B cell (primary cell): Measurements from ENCODE around the gene RNF183. TPM values are rescaled to one million over a fixed set of nuclear protein-coding genes. Genes with fewer than 3 reads are reported as not detected.
A peak's percentile ranks its signal among the peaks of the same experiment; 100 is the strongest.

Source experiments
- ATAC-seq: fragments of 200-7000 bp; cut with Tn5 transposase; one replicate; pipeline ENCODE4 v1.10.0; 2021; ENCODE audit warnings: low read depth, mild to moderate bottlenecking, moderate number of reproducible peaks, moderate library complexity
- CTCF ChIA-PET: fragments of 350-600 bp; sonication (Branson Sonifier 250); formaldehyde crosslinking; loops from one replicate; lab custom pipeline; 2021; ENCODE audit warnings: antibody characterized with exemption, inconsistent platforms; lab: Charles Lee
- POLR2A ChIA-PET: fragments of 350-600 bp; sonication (Branson Sonifier 250); formaldehyde crosslinking; loops from one replicate; lab custom pipeline; 2021; ENCODE audit warnings: antibody characterized with exemption; lab: Charles Lee
- DNase-seq: peaks from one replicate; pipeline ENCODE4 v3.0.0; 2013
- H2AFZ ChIP-seq: 2 replicates; pipeline ENCODE4 v1.6.1; 2012; ENCODE audit warnings: mild to moderate bottlenecking, low read depth, low read length; ENCODE audit not compliant: insufficient read depth, poor library complexity, severe bottlenecking
- H3K27ac ChIP-seq, 2 donors: 1 replicate in 1 of 2; 2 replicates in 1 of 2; pipeline ENCODE4 v1.5.1; 2012 to 2013; ENCODE audit warnings: low read length in 2 of 2, mild to moderate bottlenecking in 2 of 2, moderate library complexity in 1 of 2
- H3K27me3 ChIP-seq, 4 experiments: fragments of 200-600 bp in 1 of 4; sonication (generic) in 1 of 4; replicated peaks in 1 of 4; 1 replicate in 2 of 4; 2 replicates in 2 of 4; pipeline versions ENCODE4 v1.6.1 to v1.7.0; 2013 to 2016; ENCODE audit warnings: low read length in 3 of 4, mild to moderate bottlenecking in 2 of 4, mixed read lengths in 1 of 4, moderate library complexity in 1 of 4; ENCODE audit not compliant: insufficient read depth in 4 of 4, control insufficient read depth in 3 of 4; ENCODE audit errors: control extremely low read depth in 1 of 4
- H3K36me3 ChIP-seq, 2 experiments: replicated peaks in 1 of 2; 1 replicate in 1 of 2; 2 replicates in 1 of 2; pipeline versions ENCODE4 v1.6.1 to v1.7.1; 2013; ENCODE audit warnings: low read length in 1 of 2; ENCODE audit not compliant: insufficient read depth in 2 of 2, control insufficient read depth in 1 of 2; ENCODE audit errors: control extremely low read depth in 1 of 2, extremely low read depth in 1 of 2
- H3K4me1 ChIP-seq, 2 donors: fragments of 200-600 bp in 1 of 2; sonication (generic) in 1 of 2; 1 replicate in 1 of 2; 2 replicates in 1 of 2; pipeline versions ENCODE4 v1.5.1 to v1.6.1; 2013 to 2017; ENCODE audit warnings: low read length in 2 of 2; ENCODE audit not compliant: control insufficient read depth in 2 of 2, insufficient read depth in 2 of 2
- H3K4me2 ChIP-seq: replicated peaks from 2 replicates; pipeline ENCODE3; 2012; ENCODE audit warnings: mild to moderate bottlenecking, low read depth, low read length; ENCODE audit not compliant: poor library complexity, severe bottlenecking
- H3K4me3 ChIP-seq, 5 experiments: fragments of 200-600 bp in 1 of 5; sonication (generic) in 1 of 5; 1 replicate in 3 of 5; 2 replicates in 2 of 5; pipeline versions ENCODE4 v1.5.1 to v1.7.0; 2011 to 2016; ENCODE audit warnings: low read length in 4 of 5, mild to moderate bottlenecking in 4 of 5, low read depth in 2 of 5, control low read depth in 1 of 5, moderate library complexity in 1 of 5; ENCODE audit not compliant: insufficient read depth in 1 of 5; ENCODE audit errors: control extremely low read depth in 1 of 5, extremely low read depth in 1 of 5
- H3K79me2 ChIP-seq: fragments of 200-600 bp; sonication (generic); one replicate; pipeline ENCODE4 v1.6.0; 2016; ENCODE audit warnings: low read length; ENCODE audit not compliant: control insufficient read depth, insufficient read depth
- H3K9ac ChIP-seq: fragments of 200-600 bp; sonication (generic); 2 replicates; pipeline ENCODE4 v1.6.1; 2017; ENCODE audit warnings: mild to moderate bottlenecking, low read length, moderate library complexity
- H3K9me3 ChIP-seq, 3 donors: one replicate each; pipeline versions ENCODE4 v1.6.1 to v1.7.1; 2013; ENCODE audit warnings: low read length in 2 of 3; ENCODE audit not compliant: control insufficient read depth in 2 of 3, insufficient read depth in 1 of 3; ENCODE audit errors: control extremely low read depth in 1 of 3
- H4K20me1 ChIP-seq: 2 replicates; pipeline ENCODE4 v1.6.0; 2012; ENCODE audit warnings: mild to moderate bottlenecking, low read length; ENCODE audit not compliant: insufficient read depth, control insufficient read depth, poor library complexity, severe bottlenecking
- H3K27ac Mint-ChIP-seq: one replicate; pipeline ENCODE4 v1.8.0; 2021; ENCODE audit warnings: mixed read lengths
- H3K27me3 Mint-ChIP-seq: one replicate; pipeline ENCODE4 v1.8.0; 2021; ENCODE audit warnings: mixed read lengths
- H3K4me1 Mint-ChIP-seq: one replicate; pipeline ENCODE4 v1.8.0; 2021; ENCODE audit warnings: mixed read lengths
- H3K4me3 Mint-ChIP-seq: one replicate; pipeline ENCODE4 v1.8.0; 2021; ENCODE audit warnings: mixed read lengths
- H3K9me3 Mint-ChIP-seq: one replicate; pipeline ENCODE4 v1.8.0; 2022; ENCODE audit warnings: mixed read lengths; ENCODE audit not compliant: insufficient read depth
- CTCF ChIP-seq: fragments of 200-600 bp; IDR thresholded peaks from one replicate; pipeline ENCODE4 v1.8.0; 2022; ENCODE audit warnings: antibody characterized with exemption, mild to moderate bottlenecking
- EZH2 ChIP-seq: IDR thresholded peaks from 2 replicates; pipeline ENCODE4 v1.6.1; 2012; ENCODE audit warnings: borderline replicate concordance, low read depth, mild to moderate bottlenecking, moderate library complexity, low read length; ENCODE audit not compliant: insufficient read depth, poor library complexity, severe bottlenecking
- WGBS: methylation state at CpG from one replicate; pipeline ENCODE4 v1.1.5; 2013; ENCODE audit warnings: missing lambda C conversion rate; ENCODE audit not compliant: insufficient coverage; 5-methylcytosine and 5-hydroxymethylcytosine counted together
- intact Hi-C: fragments of 100-400 bp; cut with micrococcal nuclease; formaldehyde crosslinking; loops from one replicate; pipeline ENCODE4 v1.10.0; 2022
- polyA plus RNA-seq: library from polyadenylated mRNA; depleted of rRNA; stranded (reverse); fragments of >200 nt; gene quantifications from 2 replicates; pipeline ENCODE4 v1.2.3, GENCODE V29; 2012
- total RNA-seq, 2 donors: library from RNA; stranded (reverse); fragments of 120-200 nt in 1 of 2; gene quantifications; 1 replicate in 1 of 2; 2 replicates in 1 of 2; pipeline versions ENCODE4 v1.2.3 to v1.2.4, GENCODE V29; 2013 to 2022

The RNF183 gene
- total and polyA plus RNA-seq, 2 donors (not counting 1 experiment from before 2014, with no cell fraction given): 0.04 TPM; not detected in 1

- CTCF ChIA-PET: interaction anchor here (0.7 to 6.3 kb wide), 33 partner anchors 9 to 393 kb away, joined by 3 to 153 read pairs (median 5); partner anchors contain the start of genes ALAD, C9orf43, FKBP15 and HDHD3
- Histone ChIP-seq H4K20me1 (peaks cover 5% of the 10 kb centered on the region), H3K27ac (peak overlapping the region; percentile 94 to 97), H3K9ac (peak overlapping the region; percentile 95), H3K27me3 (no peaks in the 10 kb centered on the region), H3K4me2 (peak overlapping the region; percentile 84), H3K4me3 (peak overlapping the region; percentile 75 to 98 (median 84)), H3K9me3 (no peaks in the 10 kb centered on the region), H3K4me1 (peaks cover 9 to 16% of the 10 kb centered on the region in 2 donors), H3K36me3 (peaks cover 4 to 54% of the 10 kb centered on the region in 2 experiments), H3K79me2 (peaks cover 34% of the 10 kb centered on the region), H2AFZ (peak overlapping the region; percentile 87)
- TF ChIP-seq EZH2 (no peak), CTCF (peak; percentile 93)
- POLR2A ChIA-PET: interaction anchor here (1.0 to 2.1 kb wide), 7 partner anchors 53 to 305 kb away, joined by 3 to 9 read pairs (median 4); partner anchors contain the start of genes C9orf43, FKBP15, HDHD3 and POLE3
- peaks cover 6% of the 10 kb centered on the region for H3K4me1 Mint-ChIP-seq
- H3K9me3 Mint-ChIP-seq: no peaks in the 10 kb centered on the region
- peak; percentile 77 for DNase-seq
- ATAC-seq: peak; percentile 1
- intact Hi-C loops: loop anchor here (1.0 to 10.0 kb wide), 10 partner anchors 53 to 1792 kb away; partner anchors contain the start of genes ALAD, C9orf43, DNAJC25 and ECPAS
- WGBS: 2% methylated on average over 11 of the region's 15 CpGs
- no peak overlapping the region for H3K27ac Mint-ChIP-seq
- no peak overlapping the region for H3K4me3 Mint-ChIP-seq
- H3K27me3 Mint-ChIP-seq: no peaks in the 10 kb centered on the region
Measured at GRCh38 chr9:113274474-113275156, 28.6 kb downstream of the RNF183 start.

- Histone ChIP-seq H3K4me3 (no peak overlapping the region), H3K4me1 (peaks cover 3 to 7% of the 10 kb centered on the region in 2 donors), H3K9ac (no peak overlapping the region), H4K20me1 (peaks cover 5% of the 10 kb centered on the region), H3K27ac (no peak overlapping the region), H3K9me3 (no peaks in the 10 kb centered on the region), H3K27me3 (no peaks in the 10 kb centered on the region), H3K79me2 (peaks cover 8% of the 10 kb centered on the region), H3K4me2 (no peak overlapping the region), H2AFZ (no peak overlapping the region), H3K36me3 (peaks cover 0 to 54% of the 10 kb centered on the region in 2 experiments)
- no peak for TF ChIP-seq EZH2
- TF ChIP-seq CTCF: no peak
- Mint-ChIP-seq H3K27me3 (no peaks in the 10 kb centered on the region), H3K4me3 (no peak overlapping the region), H3K4me1 (no peaks in the 10 kb centered on the region), H3K9me3 (no peaks in the 10 kb centered on the region), H3K27ac (no peak overlapping the region)
- CTCF ChIA-PET: interaction anchor here (1.0 to 1.5 kb wide), 3 partner anchors 22 to 388 kb away, joined by 3 to 7 read pairs (median 6); no protein-coding TSS in a partner anchor
- intact Hi-C loops: loop anchor here (10.0 kb wide), 2 partner anchors 605 to 1635 kb away; partner anchors contain the start of genes DNAJC25 and ZNF618
- WGBS: no CpG with 5 or more reads among the region's 2 CpGs
- POLR2A ChIA-PET: no interaction called here
- no peak for ATAC-seq
- no peak for DNase-seq
Measured at GRCh38 chr9:113269871-113270270, 33.3 kb downstream of the RNF183 start.
